GM18867 (cell line): ENCODE results near the gene DDR2.

Source experiments
- ATAC-seq: cut with Tn5 transposase; IDR thresholded peaks from one replicate; pipeline ENCODE4 v1.9.1; 2021; ENCODE audit warnings: mild to moderate bottlenecking, moderate library complexity; ENCODE audit not compliant: unreplicated experiment

The DDR2 gene

GRCh38 chr1:162822391-162823200, 190.3 kb downstream of the DDR2 start:
- no peak for ATAC-seq

DNA sequence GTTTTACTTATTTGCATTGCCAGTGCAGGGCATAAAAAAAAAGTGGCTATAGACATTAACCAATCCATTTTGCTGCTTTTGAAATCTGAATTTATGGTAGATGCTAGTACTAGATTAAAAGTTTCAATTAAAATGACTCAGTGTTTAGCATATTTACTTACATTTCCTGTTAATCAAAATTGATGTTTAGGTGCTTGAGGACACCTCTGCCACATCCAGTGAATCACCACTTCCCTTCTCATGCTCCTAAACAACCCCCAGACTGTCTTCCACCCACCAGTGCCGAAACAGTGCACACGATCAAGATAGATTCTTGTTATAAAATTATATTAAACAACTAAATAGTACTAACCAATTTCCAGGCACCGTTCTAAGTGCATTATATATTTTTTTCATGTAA, 191.0 kb downstream of the DDR2 start:
- no peak for ATAC-seq

DNA sequence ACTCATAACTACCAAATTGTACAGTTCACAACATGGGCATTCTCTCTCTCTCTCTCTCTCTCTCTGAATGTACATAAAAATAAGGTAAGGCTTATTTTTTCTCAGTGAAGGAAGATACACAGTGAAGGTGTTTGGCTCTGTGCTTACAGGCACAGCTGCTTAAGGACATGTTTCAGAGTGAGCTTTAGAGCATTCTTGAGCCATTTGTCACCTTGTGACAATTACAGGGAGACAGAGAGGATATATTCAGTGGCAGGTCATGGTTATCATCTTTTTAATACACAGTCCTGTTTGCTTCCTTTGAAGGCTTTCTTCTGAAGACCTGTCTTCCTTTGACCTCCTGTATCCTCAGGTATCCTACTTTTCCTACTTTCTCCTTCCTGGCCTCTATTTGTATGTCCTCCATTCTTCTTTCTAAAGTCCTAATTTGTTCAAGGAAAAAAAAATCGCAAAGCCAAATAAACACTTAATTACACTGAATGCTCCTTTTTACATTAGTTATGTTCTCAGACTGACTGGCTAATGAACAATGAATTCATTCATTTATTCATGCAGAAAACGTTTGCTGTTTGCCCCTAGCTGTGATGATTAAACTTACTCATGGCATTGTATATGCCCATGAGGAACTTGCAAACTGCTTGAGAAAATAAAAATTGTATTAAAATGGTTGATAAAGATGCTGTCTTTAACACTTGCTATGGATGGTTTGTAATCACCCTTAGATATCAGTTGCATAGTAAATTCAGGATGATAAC, 191.7 kb downstream of the DDR2 start:
- no peak for ATAC-seq

DNA sequence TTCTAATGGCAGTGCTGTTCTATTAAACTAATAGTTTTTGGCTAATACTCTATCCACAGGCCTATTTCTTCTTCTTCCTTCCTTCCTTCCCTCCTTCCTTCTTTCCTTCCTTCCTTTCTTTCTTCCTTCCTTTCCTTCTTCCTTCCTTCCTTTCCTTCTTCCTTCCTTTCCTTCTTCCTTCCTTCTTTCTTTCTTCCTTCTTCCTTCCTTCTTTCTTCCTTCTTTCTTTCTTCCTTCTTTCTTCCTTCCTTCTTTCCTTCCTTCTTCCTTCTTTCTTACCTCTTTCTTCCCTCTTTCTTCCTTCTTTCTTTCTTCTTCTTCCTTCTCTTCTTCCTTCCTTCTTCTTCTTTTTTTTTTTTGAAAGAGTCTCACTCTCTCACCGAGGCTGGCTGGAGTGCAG, 197.0 kb downstream of the DDR2 start:
- ATAC-seq = no peak

GRCh38 chr1:162832470-162832869, 200.2 kb downstream of the DDR2 start:
- no peak for ATAC-seq

DNA sequence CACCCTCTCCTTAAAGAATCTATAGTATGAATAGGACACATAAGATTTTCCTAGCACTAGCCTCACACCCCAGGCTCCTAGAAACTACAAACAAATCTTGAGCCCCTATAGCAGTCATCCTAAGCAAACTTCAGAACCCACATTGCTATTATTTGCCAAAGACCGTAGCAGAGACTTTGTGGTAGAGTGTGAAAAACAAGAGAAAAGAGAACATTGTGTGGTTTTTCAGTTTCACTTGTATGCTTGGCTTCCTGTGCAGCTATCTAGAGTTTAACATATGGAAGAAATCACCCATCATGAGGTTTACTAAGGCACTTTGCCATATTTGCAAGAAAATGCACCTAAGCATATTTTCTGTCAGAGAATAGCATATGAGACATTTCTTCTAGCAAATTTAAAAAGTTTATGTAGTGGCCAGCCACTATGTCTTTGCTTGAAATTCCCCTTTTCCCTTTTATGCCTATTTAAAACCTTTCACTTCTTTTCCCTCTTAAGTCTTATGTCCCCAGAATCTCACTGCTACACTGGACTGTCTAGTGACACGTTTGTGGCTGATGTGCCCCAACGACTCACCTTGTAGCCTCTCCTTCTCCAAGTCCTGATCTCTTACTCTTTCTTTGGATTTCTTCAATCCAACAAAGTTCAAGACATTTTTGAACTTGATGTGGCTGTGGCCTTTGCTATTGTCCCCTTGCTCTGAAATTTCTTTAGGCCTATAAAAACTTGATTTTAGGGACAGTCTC, 203.1 kb downstream of the DDR2 start:
- peak; percentile 91 for ATAC-seq
